Endothelial cell of umbilical vein (primary cell): ENCODE measurements around the gene ZNF440. TPM values are rescaled to one million over a fixed set of nuclear protein-coding genes. Genes with fewer than 3 reads are reported as not detected.

Experiments used
- BruUV-seq: library from RNA; stranded (reverse); fragments of 400-500 nt; replicated peaks from 2 replicates; lab custom pipeline; 2021; lab: Mats Ljungman, UMichigan
- CTCF ChIA-PET: fragments of 300-600, 350-600 bp; sonication (Branson Sonifier 250); formaldehyde crosslinking; loops from one replicate; lab custom pipeline; 2021; ENCODE audit warnings: antibody characterized with exemption, inconsistent platforms; lab: Charles Lee
- POLR2A ChIA-PET: fragments of 300-600, 350-600 bp; sonication (Branson Sonifier 250); formaldehyde crosslinking; loops from one replicate; lab custom pipeline; 2021; ENCODE audit warnings: antibody characterized with exemption, inconsistent platforms; lab: Charles Lee
- DNase-seq: peaks from one replicate; pipeline ENCODE4 v3.0.0-alpha.2; 2011; ENCODE audit warnings: low read depth, low spot score
- FAIRE-seq: peaks from 2 replicates; lab custom pipeline; 2011; peaks lifted over from hg19 to GRCh38; lab: Jason Lieb, UNC
- H2AFZ ChIP-seq: 2 replicates; pipeline ENCODE4 v1.6.0; 2012; ENCODE audit warnings: low read depth, low read length, control low read depth, inconsistent platforms
- H3K27ac ChIP-seq: 2 replicates; pipeline ENCODE4 v1.5.1; 2011; ENCODE audit warnings: low read depth, mild to moderate bottlenecking, control low read depth, low read length, moderate library complexity; ENCODE audit not compliant: insufficient read depth
- H3K27me3 ChIP-seq, 2 experiments: 2 replicates each; pipeline versions ENCODE4 v1.6.0 to v1.6.1; 2011; ENCODE audit warnings: low read length in 2 of 2, mixed read lengths in 1 of 2; ENCODE audit not compliant: control insufficient read depth in 2 of 2, insufficient read depth in 2 of 2
- H3K36me3 ChIP-seq, 2 experiments: 2 replicates in 1 of 2; 3 replicates in 1 of 2; pipeline ENCODE4 v1.5.1; 2011; ENCODE audit warnings: low read length in 2 of 2, mild to moderate bottlenecking in 1 of 2, moderate library complexity in 1 of 2; ENCODE audit not compliant: control insufficient read depth in 2 of 2, insufficient read depth in 2 of 2; ENCODE audit errors: extremely low read depth in 1 of 2
- H3K4me1 ChIP-seq: 3 replicates; pipeline ENCODE4 v1.5.1; 2011; ENCODE audit warnings: mild to moderate bottlenecking, low read length; ENCODE audit not compliant: control insufficient read depth, insufficient read depth; ENCODE audit errors: extremely low read depth
- H3K4me2 ChIP-seq: 2 replicates; pipeline ENCODE4 v1.6.1; 2011; ENCODE audit warnings: low read length, control low read depth, mixed read lengths; ENCODE audit not compliant: insufficient read depth
- H3K4me3 ChIP-seq, 3 experiments: fragments of 200-600 bp in 1 of 3; sonication (generic), shearing (Covaris generic) in 1 of 3; replicated peaks in 1 of 3; 2 replicates each; pipeline ENCODE4 v1.5.1; 2011 to 2016; ENCODE audit warnings: control low read depth in 3 of 3, low read length in 3 of 3, mild to moderate bottlenecking in 2 of 3, inconsistent platforms in 1 of 3, low read depth in 1 of 3, moderate library complexity in 1 of 3; ENCODE audit not compliant: insufficient read depth in 1 of 3
- H3K79me2 ChIP-seq: 2 replicates; pipeline ENCODE4 v1.6.0; 2012; ENCODE audit warnings: low read length, inconsistent platforms; ENCODE audit not compliant: control insufficient read depth, insufficient read depth
- H3K9ac ChIP-seq: replicated peaks from 2 replicates; pipeline ENCODE3; 2011; ENCODE audit warnings: low read length, control low read depth; ENCODE audit not compliant: insufficient read depth; ENCODE audit errors: extremely low read depth
- H3K9me1 ChIP-seq: replicated peaks from 3 replicates; pipeline ENCODE4 v1.6.0; 2011; ENCODE audit warnings: mild to moderate bottlenecking, low read length; ENCODE audit not compliant: control insufficient read depth, insufficient read depth; ENCODE audit errors: extremely low read depth
- H3K9me3 ChIP-seq: replicated peaks from 2 replicates; pipeline ENCODE4 v1.5.1; 2012; ENCODE audit warnings: low read length, inconsistent platforms; ENCODE audit not compliant: control insufficient read depth, insufficient read depth
- H4K20me1 ChIP-seq: replicated peaks from 2 replicates; pipeline ENCODE3; 2011; ENCODE audit warnings: mild to moderate bottlenecking, low read length; ENCODE audit not compliant: control insufficient read depth, insufficient read depth; ENCODE audit errors: extremely low read depth
- CTCF ChIP-seq, 2 donors: IDR thresholded peaks; 1 replicate in 1 of 2; 2 replicates in 1 of 2; pipeline ENCODE4 v1.5.1; 2011; ENCODE audit warnings: low read length in 2 of 2, mild to moderate bottlenecking in 2 of 2, moderate library complexity in 2 of 2, control low read depth in 1 of 2, inconsistent platforms in 1 of 2, low read depth in 1 of 2; ENCODE audit not compliant: insufficient read depth in 1 of 2; ENCODE audit errors: extremely low read depth in 1 of 2
- FOS ChIP-seq: IDR thresholded peaks from 2 replicates; pipeline ENCODE4 v1.6.1; 2011; ENCODE audit warnings: mild to moderate bottlenecking, low read length, moderate library complexity, borderline replicate concordance; ENCODE audit not compliant: insufficient read depth
- GATA2 ChIP-seq: IDR thresholded peaks from 2 replicates; pipeline ENCODE4 v1.7.0; 2011; ENCODE audit warnings: low read depth, mild to moderate bottlenecking, moderate library complexity, mixed read lengths, low read length; ENCODE audit not compliant: insufficient read length, insufficient read depth
- JUN ChIP-seq: IDR thresholded peaks from 2 replicates; pipeline ENCODE4 v1.6.1; 2011; ENCODE audit warnings: borderline replicate concordance, low read depth; ENCODE audit not compliant: insufficient read length, insufficient read depth
- MYC ChIP-seq: IDR thresholded peaks from one replicate; pipeline ENCODE4 v1.6.1; 2011; ENCODE audit warnings: mild to moderate bottlenecking, low read depth, low read length
- POLR2A ChIP-seq: IDR thresholded peaks from 2 replicates; pipeline ENCODE4 v1.6.1; 2012; ENCODE audit warnings: low read depth, mild to moderate bottlenecking, control low read depth, low read length
- POLR2AphosphoS5 ChIP-seq: IDR thresholded peaks from 2 replicates; pipeline ENCODE4 v1.6.1; 2012; ENCODE audit warnings: low read depth, mild to moderate bottlenecking, control low read depth, low read length, moderate library complexity; ENCODE audit not compliant: insufficient read depth
- dilution Hi-C: fragments of 300-500 bp; cut with MboI; formaldehyde crosslinking; loops from one replicate; pipeline ENCODE4 v1.15.0; 2019; ENCODE audit warnings: low sequenced_read_pairs; ENCODE audit not compliant: extremely low pct_ligation_motif_present
- intact Hi-C: fragments of 100-400 bp; cut with micrococcal nuclease; formaldehyde crosslinking; loops from one replicate; pipeline ENCODE4 v1.10.0; 2022
- polyA plus RNA-seq, 4 experiments: library from polyadenylated mRNA; depleted of rRNA in 3 of 4; stranded (reverse) in 3 of 4; unstranded in 1 of 4; fragments of >200 nt; gene quantifications; 2 replicates each; pipeline versions ENCODE4 v1.2.1 to v1.2.3, GENCODE V29; 2011 to 2012; ENCODE audit warnings: missing spikeins in 1 of 4
- total RNA-seq: library from RNA; stranded (reverse); gene quantifications from 2 replicates; pipeline ENCODE4 v1.2.3, GENCODE V29; 2021
- TF ChIP-seq, protein P1 (sequence below): IDR thresholded peaks from 2 replicates; pipeline ENCODE4 v1.6.1; 2011; ENCODE audit not compliant: insufficient read depth, insufficient read length

Gene ZNF440
- total and polyA plus RNA-seq, 2 donors (not counting 3 experiments of a cell fraction or from before 2014, with no cell fraction given) = 2.2 to 13.3 TPM

DNA sequence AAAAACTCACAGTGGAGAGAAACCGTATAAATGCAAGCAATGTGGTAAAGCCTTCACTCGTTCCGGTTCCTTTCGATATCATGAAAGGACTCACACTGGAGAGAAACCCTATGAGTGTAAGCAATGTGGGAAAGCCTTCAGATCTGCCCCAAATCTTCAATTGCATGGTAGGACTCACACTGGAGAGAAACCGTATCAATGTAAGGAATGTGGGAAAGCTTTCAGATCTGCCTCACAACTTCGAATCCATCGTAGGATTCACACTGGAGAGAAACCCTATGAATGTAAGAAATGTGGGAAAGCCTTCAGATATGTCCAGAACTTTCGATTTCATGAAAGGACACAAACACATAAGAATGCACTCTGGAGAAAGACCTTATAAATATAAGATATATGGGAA is 54.1 kb downstream of the ZNF440 start:
- dilution Hi-C loops = no loop called here

More for the DNA sequence above, 54.1 kb downstream of the ZNF440 start:
- no peaks in the 10 kb centered on the region for H3K9me1 ChIP-seq
- TF ChIP-seq CTCF (IDR thresholded peaks at IDR 0.05; ENCODE audit: extremely low read depth in 1 of 2, insufficient read depth in 1 of 2, low read depth in 1 of 2, low read length in 2 of 2) (no peak), JUN (no peak), POLR2A (no peak), POLR2AphosphoS5 (no peak), MYC (no peak), GATA2 (no peak), FOS (no peak)
- TF ChIP-seq, protein P1, sequence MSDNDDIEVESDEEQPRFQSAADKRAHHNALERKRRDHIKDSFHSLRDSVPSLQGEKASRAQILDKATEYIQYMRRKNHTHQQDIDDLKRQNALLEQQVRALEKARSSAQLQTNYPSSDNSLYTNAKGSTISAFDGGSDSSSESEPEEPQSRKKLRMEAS = no peak
- no peaks in the 10 kb centered on the region for H3K79me2 ChIP-seq
- BruUV-seq = no TSS peak
- no peak overlapping the region for H3K4me3 ChIP-seq
- H3K4me2 ChIP-seq = no peak overlapping the region
- no peaks in the 10 kb centered on the region for H4K20me1 ChIP-seq
- ChIA-PET CTCF (no interaction called here), POLR2A (no interaction called here)
- no peaks in the 10 kb centered on the region for H3K4me1 ChIP-seq
- FAIRE-seq = no peak
- H3K27ac ChIP-seq = no peak overlapping the region
- no peak overlapping the region for H3K9ac ChIP-seq
- no peaks in the 10 kb centered on the region for H3K27me3 ChIP-seq
- no peak overlapping the region for H2AFZ ChIP-seq
- no peak for DNase-seq
- peaks cover 9% of the 10 kb centered on the region for H3K9me3 ChIP-seq
- H3K36me3 ChIP-seq = no peaks in the 10 kb centered on the region
- intact Hi-C loops = no loop called here
